NCI-H526 (cell line): Measurements from ENCODE around the gene SHROOM4.

Source experiments
- DNase-seq, 2 experiments: peaks; one replicate each; lab custom pipeline; 2025; lab: John Stamatoyannopoulos, UW

The SHROOM4 gene

DNA sequence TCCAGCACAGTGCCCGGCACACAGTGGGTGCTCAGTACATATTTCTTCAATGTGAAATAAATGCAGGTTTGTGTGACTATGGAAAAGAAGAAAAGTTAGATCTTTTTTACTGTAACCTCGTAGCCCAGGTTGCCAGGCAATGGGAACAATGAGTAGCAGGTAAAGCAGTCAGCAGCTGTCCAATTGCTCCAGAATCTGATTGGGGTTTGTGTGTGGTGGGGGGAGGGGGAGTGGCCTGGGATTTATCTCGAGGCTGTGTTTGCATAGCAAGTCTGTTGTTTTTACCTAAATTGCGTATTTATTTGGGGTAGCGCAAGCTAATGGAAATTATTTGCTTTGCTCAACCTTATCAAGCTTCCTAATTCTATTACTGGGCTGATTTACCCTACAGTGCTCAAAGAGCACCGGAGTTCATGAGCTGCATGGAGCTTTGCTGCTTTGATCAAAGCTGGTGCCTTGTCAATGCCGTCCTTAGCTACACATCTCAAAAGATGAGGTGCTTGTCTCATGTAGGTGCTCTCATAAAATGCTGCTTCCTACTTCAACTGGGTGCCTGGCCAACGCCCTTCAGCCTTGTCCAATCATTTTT is 198.3 kb downstream of the SHROOM4 start:
- DNase-seq: no peak

DNA sequence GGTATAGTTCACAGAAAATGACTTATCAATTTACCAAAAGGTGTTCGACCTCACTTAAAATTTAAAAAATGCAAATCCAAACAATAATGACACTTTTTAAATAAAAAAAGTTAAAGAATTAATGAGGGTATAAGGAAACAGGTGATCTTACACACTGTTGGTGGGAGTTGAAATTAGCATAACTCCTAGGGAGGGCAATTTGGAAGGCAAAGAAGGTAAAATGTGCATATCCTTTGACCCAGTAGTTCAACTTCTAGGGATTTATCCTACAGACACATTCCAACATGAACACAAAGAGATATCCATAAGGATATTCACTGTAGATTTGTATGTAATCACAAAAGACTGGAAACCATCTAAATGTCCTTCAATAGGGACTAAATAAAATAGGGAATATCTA is 199.5 kb downstream of the SHROOM4 start:
- DNase-seq: no peak

- no peak for DNase-seq
These were observed 200.1 kb downstream of the SHROOM4 start for GRCh38 chrX:50613846-50614245.

DNA sequence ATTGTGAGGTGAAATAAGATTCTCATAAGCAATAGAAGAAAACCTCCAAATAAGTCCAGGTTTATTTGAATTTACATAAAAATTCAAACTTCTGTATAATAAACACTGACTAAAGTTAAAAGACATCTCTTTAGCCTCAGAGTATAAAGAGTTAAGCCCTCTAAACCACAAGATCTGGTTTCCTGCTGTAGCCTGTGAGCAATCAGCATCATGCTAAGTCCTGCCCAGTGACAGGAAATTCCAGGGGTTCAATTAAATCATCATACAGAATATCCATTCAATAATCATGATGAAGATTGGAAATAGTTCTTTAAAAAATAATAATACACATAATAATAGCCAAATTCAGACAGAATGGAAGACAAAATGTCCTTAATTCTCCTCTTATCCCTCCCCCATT is 204.2 kb downstream of the SHROOM4 start:
- DNase-seq: no peak

DNA sequence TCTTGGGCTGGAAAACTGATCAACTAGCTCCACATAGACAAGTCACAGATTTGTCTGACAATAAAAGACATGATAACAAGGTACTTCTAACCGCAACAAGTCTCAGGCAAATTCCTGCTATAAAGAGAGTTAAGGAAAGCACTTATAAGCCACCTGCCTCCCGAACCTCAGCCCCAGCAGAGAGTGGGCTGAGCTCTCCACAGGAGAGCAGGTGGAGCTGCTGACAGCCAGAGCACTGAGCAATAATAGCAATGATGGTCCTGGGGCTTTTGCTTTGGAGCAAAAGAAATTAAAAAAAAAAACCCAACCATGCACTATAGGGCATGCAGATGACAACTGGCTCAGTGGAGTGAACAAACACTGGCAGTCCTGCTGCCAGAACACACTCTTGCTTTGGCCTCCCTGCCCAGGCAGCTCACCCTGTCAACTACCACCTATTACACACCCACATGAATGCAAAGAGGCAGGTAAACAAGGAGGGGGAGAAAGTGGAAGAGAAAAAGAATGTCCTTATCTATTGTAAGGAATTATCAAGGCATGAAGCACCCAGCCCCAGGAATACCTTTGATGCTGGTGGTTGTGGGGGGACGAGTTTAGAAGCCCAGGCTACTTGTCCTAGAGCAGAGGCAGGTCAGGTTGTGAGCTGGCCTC is 207.6 kb downstream of the SHROOM4 start:
- peak in 1 of 2 experiments; percentile 7 for DNase-seq

DNA sequence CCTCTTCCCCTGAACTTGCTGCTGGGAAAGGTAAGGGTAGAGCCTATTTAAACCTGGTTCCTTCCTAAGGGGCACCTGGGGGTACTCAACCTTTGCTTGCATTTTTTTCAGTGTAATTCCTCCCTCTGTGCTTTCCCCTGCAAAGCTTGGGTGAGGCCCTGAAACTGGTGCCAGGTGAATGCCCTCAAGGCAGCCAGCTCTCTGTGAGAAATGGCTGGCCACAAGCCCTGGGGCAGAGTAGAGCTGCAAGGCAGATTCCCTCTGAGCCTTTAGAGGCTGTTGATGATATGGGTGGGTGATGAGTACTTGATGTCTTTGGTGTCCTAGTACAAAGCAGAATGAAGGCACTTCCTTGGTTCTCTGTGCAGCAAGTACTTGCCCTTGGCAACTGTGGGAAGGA is 217.9 kb downstream of the SHROOM4 start:
- DNase-seq: no peak

GRCh38 chrX:50594788-50595187 is 219.2 kb downstream of the SHROOM4 start:
- DNase-seq: no peak

- DNase-seq: no peak
These were observed 227.0 kb downstream of the SHROOM4 start for GRCh38 chrX:50586980-50587379.

DNA sequence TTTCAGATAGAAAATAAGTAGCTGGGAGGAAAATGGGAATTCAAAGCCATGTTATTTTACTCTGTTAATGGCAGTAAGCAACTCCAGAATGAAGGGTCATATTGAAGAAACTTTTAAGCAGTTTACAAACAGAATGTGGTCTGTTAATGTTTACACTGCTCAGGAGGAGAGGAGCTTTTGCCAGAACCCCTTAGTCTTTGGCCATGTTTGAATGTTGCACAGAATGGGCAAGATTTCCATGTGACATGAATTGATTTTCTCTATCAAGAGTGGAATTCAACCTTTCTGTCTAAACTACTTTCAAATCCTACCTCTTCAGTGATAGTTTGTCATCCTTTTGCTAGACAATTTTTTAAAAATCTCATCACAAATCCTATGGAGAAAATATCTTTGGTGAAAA is 227.6 kb downstream of the SHROOM4 start:
- no peak for DNase-seq

DNA sequence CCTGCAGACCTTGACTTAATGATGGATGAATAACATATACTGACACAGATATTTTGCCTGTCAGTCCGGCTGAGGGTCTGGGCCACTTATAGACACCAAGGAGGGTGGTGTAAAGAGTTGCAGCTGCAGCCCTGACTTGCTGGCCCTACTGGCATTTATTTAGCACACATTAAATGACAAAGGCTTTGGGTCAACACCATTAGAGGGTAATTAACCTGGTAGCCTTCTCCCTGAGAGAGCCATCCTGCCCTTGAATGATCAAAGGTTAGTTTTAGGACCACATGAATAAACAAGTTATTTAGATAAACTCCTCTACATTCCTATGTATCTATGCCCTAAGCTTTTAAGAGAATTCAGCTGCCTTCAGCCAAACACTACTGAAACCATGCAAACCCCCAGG is 232.6 kb downstream of the SHROOM4 start:
- no peak for DNase-seq

GRCh38 chrX:50579955-50580354 is 234.0 kb downstream of the SHROOM4 start:
- DNase-seq: peak; percentile 67 to 81

DNA sequence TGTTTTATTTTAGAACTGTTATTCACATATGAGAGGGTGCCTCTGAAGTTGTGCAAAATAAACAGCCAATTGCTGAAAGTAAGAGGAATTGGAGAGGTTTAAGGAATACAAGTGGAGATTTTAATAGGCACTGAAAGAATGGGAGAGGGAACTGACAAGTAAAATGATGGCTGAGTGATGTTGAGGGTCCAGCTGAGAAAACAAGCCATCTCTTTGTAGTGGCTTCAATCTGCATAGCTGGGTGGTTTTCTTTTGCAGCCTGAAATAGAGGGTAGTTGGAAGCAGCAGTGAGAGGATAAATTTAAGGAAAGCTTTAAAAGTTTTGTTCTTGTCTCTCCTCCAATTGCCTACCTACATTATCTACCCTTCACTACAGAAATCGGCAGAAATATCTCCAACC is 236.7 kb downstream of the SHROOM4 start:
- DNase-seq: no peak

DNA sequence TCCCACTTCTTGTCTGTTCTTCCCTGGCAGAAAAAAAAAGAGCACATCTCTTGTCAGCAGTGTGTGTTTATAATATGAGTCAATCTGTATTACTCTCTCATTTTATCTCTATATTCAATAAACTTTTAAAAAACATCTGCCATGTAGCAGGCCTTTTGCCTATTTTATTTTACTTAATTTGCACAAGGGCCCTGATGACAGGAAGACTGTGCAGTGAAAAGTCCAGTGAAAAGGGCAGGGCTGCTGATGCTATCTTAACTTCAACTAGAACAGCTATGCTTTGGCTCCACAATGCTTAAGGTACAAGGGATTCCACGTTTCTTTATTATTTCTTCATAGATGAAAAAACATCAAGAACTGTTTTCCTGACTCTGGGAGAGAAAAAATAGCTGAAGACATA is 246.4 kb downstream of the SHROOM4 start:
- peak in 1 of 2 experiments; percentile 1 for DNase-seq

DNA sequence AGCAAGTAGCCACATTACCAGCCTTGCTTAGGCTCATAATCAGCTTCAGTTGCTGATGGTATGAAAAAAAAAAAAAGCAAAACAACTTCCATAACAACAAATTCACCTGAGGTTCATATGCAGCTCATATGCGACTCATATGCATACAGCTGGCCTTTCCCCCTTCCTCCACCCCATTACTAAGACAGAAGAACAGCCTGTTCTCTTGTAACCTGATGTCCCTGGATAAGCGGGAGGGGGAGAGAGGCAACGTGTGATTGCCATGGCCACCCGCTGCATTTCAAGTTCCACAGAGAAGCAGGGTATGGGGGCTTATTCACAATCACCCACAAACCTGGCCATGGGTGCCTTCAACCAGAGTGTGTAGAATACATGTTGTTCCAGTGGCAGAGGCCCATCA is 248.3 kb downstream of the SHROOM4 start:
- peak; percentile 81 to 85 for DNase-seq
